Right lobe of liver (tissue), 4 donors: Measurements from ENCODE around the gene TPM1.
A peak's percentile ranks its signal among the peaks of the same experiment; 100 is the strongest.

ENCODE experiments used
- POLR2A ChIP-seq: fragments of 450-650 bp; IDR thresholded peaks from one replicate; pipeline ENCODE4 v1.6.1; 2017; ENCODE audit warnings: antibody characterized with exemption, mild to moderate bottlenecking
- TF ChIP-seq, protein P1 (sequence below), 4 donors: fragments of 200-600 bp in 3 of 4; fragments of 450-650 bp in 1 of 4; IDR thresholded peaks; one replicate each; pipeline versions ENCODE4 v1.5.1 to v1.8.0; 2016 to 2022; ENCODE audit warnings: antibody characterized with exemption in 4 of 4, mild to moderate bottlenecking in 2 of 4
- donor health status: DM: no; HTN: no; CAD: no.
- donor health status: DM: no; HTN: no; CAD: no.
- donor health status: DM: no; HTN: yes; CAD: no.

- TF ChIP-seq, protein P1, sequence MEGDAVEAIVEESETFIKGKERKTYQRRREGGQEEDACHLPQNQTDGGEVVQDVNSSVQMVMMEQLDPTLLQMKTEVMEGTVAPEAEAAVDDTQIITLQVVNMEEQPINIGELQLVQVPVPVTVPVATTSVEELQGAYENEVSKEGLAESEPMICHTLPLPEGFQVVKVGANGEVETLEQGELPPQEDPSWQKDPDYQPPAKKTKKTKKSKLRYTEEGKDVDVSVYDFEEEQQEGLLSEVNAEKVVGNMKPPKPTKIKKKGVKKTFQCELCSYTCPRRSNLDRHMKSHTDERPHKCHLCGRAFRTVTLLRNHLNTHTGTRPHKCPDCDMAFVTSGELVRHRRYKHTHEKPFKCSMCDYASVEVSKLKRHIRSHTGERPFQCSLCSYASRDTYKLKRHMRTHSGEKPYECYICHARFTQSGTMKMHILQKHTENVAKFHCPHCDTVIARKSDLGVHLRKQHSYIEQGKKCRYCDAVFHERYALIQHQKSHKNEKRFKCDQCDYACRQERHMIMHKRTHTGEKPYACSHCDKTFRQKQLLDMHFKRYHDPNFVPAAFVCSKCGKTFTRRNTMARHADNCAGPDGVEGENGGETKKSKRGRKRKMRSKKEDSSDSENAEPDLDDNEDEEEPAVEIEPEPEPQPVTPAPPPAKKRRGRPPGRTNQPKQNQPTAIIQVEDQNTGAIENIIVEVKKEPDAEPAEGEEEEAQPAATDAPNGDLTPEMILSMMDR (IDR thresholded peaks at IDR 0.05) = no peak
- peak; percentile 28 for TF ChIP-seq POLR2A
Measured at GRCh38 chr15:63043335-63044076, 959 bp downstream of the TPM1 start.
